DMS53 treated with DMSO at 0.1 percent for 48 hours (cell line): Measurements from ENCODE around the gene SPINK9.
A peak's percentile ranks its signal among the peaks of the same experiment; 100 is the strongest.

ENCODE experiments used
- DNase-seq: peaks from one replicate; lab custom pipeline; 2025; ENCODE audit not compliant: unreplicated experiment; lab: John Stamatoyannopoulos, UW

The SPINK9 gene

DNA sequence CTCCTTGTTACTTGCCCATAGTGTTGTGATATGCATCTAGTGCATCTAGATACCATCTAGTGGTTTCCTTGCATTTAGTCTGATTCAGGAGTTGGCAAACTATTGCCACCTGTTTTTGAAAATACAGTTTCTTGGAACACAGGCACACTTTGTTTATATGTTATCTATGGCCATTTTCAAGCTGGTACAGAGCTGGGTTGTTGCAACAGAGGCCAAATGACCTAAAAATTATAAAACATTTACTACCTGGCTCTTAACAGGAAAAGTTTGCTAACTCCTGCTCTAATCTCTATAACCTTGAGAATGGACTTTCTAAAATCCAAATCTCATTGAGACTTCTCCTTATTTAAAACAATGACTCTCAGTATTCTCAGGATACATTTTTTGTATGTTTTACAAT lies 29.0 kb downstream of the SPINK9 start:
- no peak for DNase-seq

DNA sequence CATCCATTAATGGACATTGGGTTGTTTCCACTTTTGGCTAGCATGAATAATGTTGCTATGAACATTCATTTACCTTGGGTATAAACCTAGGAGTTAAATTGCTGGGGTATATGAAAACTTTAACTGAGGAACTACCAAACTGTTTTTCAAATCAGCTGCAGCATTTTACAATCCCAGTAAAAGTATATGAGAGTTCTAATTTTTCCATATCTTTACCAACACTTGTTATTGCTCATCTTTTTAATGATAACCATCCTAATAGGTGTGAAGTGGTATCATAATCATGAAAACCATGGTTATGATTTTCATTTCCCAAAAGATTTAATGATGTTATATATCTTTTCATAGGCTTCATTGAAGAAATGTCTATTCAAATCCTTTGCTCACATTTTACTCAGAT lies 32.9 kb downstream of the SPINK9 start:
- DNase-seq = no peak

- no peak for DNase-seq
Observed at GRCh38 chr5:148372166-148372725, 36.9 kb downstream of the SPINK9 start.

- DNase-seq = no peak
Observed at GRCh38 chr5:148372893-148373292, 37.5 kb downstream of the SPINK9 start.

GRCh38 chr5:148374690-148375360 lies 39.5 kb downstream of the SPINK9 start:
- DNase-seq = peak; percentile 74

GRCh38 chr5:148376198-148376597 lies 40.8 kb downstream of the SPINK9 start:
- DNase-seq = no peak

DNA sequence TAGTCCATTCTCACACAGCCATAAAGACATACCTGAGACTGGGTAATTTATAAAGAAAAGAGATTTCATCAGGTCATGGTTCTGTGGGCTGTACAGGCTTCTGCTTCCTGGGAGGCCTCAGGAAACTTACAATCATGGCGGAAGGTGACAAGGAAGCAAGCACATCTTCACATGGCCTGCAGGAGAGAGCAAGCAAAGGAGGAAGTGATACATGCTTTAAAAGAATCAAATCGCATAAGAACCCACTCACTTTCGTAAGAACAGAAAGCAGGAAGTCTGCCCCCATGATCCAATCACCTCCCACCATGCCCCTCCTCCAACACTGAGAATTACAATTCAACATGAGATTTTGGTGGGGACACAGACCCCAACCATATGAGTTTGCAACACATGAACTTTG lies 43.3 kb downstream of the SPINK9 start:
- no peak for DNase-seq

DNA sequence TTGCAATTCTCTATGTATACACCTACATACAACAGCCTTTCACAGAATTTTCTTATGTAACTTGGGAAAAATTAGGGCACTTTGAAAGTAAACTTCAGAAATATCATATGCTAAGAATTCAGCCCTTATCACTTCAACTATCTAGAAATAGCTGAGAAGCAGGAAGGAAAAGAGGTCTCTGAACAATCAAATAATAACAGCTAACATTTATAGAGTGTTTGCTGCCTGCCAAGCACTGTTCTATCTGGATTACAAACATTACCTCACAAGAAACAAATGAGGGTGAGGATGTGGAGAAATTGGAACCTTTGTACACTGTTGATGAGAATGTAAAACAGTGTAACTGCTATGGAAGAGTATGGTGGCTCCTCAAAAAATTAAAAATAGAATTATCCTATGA lies 44.0 kb downstream of the SPINK9 start:
- no peak for DNase-seq

- DNase-seq = no peak
Observed at GRCh38 chr5:148381906-148382305, 46.5 kb downstream of the SPINK9 start.

DNA sequence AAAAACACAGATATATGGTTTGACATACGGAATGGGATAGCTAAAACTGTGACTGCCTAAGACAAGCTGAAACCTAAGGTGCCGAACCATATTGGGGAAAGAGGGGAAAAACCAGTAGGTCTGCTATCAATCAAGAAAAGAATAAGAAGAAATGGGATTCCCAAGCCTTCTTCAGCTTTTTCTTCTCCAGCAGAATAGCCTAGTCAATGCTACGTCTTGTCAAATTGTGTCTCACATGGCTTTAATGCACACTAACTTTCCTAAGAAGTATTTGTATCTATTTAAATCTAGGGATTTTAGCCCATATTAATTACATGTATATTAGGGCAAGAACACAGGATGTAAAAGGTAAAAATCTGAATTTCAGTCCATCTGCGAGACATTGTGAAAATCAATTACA lies 47.6 kb downstream of the SPINK9 start:
- peak; percentile 18 for DNase-seq

- DNase-seq = peak; percentile 95
Observed at GRCh38 chr5:148383564-148384379, 48.4 kb downstream of the SPINK9 start, which contains the start of gene FBXO38. FBXO38 (plus strand) TSS chr5:148383958; CDS start chr5:148394777, 10,819 bp downstream.

DNA sequence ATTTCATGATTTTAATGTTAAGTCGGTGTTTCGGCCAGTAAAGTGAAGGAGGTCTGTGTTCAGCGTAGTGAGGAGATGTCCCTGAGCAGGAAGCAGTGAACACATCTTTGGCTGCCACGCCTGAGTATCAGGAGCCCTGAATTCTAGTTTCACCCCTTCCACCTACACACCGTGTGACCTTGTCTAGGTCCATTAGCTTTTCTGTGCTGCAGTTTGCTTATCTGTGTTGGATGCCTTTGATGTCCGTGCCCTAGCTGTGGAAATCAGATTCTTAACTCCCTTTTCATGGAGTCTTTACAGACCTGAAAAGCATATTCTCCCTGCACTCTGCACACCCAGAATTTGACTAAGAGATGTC lies 49.0 kb downstream of the SPINK9 start:
- no peak for DNase-seq

- DNase-seq = no peak
Observed at GRCh38 chr5:148385094-148385493, 49.7 kb downstream of the SPINK9 start.

GRCh38 chr5:148386041-148386440 lies 50.7 kb downstream of the SPINK9 start:
- DNase-seq = no peak

DNA sequence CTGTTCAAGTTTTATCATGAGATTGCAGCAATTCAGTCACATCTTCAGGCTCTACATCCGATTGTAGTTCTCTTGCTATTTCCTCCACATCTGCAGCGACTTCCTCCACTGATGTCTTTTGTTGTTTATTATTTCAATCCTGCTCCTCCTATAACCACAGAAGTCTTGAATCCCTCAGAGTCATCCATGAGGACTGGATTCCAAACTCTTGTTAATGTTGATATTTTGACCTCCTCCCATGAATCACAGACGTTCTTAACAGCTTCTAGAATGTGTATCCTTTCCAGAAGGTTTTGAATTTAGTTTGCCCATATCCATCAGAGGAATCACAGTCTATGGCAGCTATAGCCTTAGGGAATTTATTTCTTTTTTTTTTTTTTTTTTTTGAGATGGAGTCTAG lies 52.0 kb downstream of the SPINK9 start:
- no peak for DNase-seq

DNA sequence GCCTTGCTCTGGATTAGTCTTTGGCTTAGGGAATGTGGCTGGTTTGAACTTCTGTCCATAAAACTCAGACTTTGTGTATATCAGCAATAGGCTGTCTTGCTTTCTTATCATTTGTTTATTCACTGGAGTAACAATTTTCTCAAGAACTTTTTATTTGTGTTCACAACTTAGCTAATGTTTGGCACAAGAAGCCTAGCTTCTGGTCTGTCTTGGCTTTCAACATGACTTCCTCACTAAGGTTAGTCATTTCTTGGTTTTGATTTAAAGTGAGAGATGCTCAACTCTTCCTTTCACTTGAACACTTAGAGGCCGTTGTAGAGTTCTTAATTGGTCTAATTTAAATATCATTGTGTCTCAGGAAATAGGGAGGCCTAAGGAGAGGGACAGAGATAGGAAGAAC lies 53.3 kb downstream of the SPINK9 start:
- no peak for DNase-seq
